HEK293 (cell line): ENCODE measurements around the gene TBC1D17.

Source experiments
- FEZF1 ChIP-seq: fragments of 450-650 bp; formaldehyde crosslinking; IDR thresholded peaks from 2 replicates; pipeline ENCODE4 v1.5.1; 2016; ENCODE audit warnings: missing biosample characterization, missing genetic modification characterization
- HOXA7 ChIP-seq: sonication (generic); formaldehyde crosslinking; IDR thresholded peaks from 2 replicates; pipeline ENCODE4 v1.8.1; 2022; ENCODE audit warnings: missing genetic modification reagents, borderline replicate concordance
- HOXC10 ChIP-seq: sonication (generic); formaldehyde crosslinking; IDR thresholded peaks from 2 replicates; pipeline ENCODE4 v1.8.1; 2023; ENCODE audit warnings: mild to moderate bottlenecking, missing genetic modification reagents
- KLF8 ChIP-seq: fragments of 450-650 bp; formaldehyde crosslinking; IDR thresholded peaks from 2 replicates; pipeline ENCODE4 v1.5.1; 2016; ENCODE audit warnings: missing biosample characterization, missing genetic modification characterization
- MEIS1 ChIP-seq: sonication (generic); formaldehyde crosslinking; IDR thresholded peaks from 2 replicates; pipeline ENCODE4 v1.8.1; 2022; ENCODE audit warnings: missing genetic modification reagents, mild to moderate bottlenecking, borderline replicate concordance
- SETDB1 ChIP-seq: IDR thresholded peaks from one replicate; pipeline ENCODE4 v1.6.1; 2017; ENCODE audit warnings: mild to moderate bottlenecking, low read length, moderate library complexity, mixed read lengths; ENCODE audit not compliant: insufficient read length
- ZBTB1 ChIP-seq: fragments of 450-650 bp; formaldehyde crosslinking; IDR thresholded peaks from 2 replicates; pipeline ENCODE4 v1.5.1; 2016; ENCODE audit warnings: missing biosample characterization, missing genetic modification characterization
- ZBTB17 ChIP-seq: fragments of 450-650 bp; formaldehyde crosslinking; IDR thresholded peaks from 2 replicates; pipeline ENCODE4 v1.5.1; 2016; ENCODE audit warnings: missing biosample characterization, missing genetic modification characterization
- ZBTB21 ChIP-seq: fragments of 450-650 bp; formaldehyde crosslinking; IDR thresholded peaks from 2 replicates; pipeline ENCODE4 v1.5.1; 2017; ENCODE audit warnings: missing biosample characterization, missing genetic modification characterization
- ZBTB6 ChIP-seq: fragments of 450-650 bp; formaldehyde crosslinking; IDR thresholded peaks from 2 replicates; pipeline ENCODE4 v1.5.1; 2017; ENCODE audit warnings: missing biosample characterization, missing genetic modification characterization
- ZFP41 ChIP-seq: fragments of 450-650 bp; formaldehyde crosslinking; IDR thresholded peaks from 2 replicates; pipeline ENCODE4 v1.5.1; 2016; ENCODE audit warnings: missing biosample characterization, missing genetic modification characterization, borderline replicate concordance
- ZNF184 ChIP-seq: fragments of 450-650 bp; IDR thresholded peaks from 2 replicates; pipeline ENCODE4 v1.5.1; 2018; ENCODE audit warnings: missing biosample characterization, mild to moderate bottlenecking, missing genetic modification characterization
- ZNF2 ChIP-seq: fragments of 450-650 bp; formaldehyde crosslinking; IDR thresholded peaks from 2 replicates; pipeline ENCODE4 v1.5.1; 2016; ENCODE audit warnings: missing biosample characterization, missing genetic modification characterization
- ZNF202 ChIP-seq: fragments of 450-650 bp; formaldehyde crosslinking; IDR thresholded peaks from 2 replicates; pipeline ENCODE4 v1.5.1; 2016; ENCODE audit warnings: missing biosample characterization, missing genetic modification characterization, borderline replicate concordance
- ZNF23 ChIP-seq: fragments of 450-650 bp; formaldehyde crosslinking; IDR thresholded peaks from 2 replicates; pipeline ENCODE4 v1.5.1; 2016; ENCODE audit warnings: missing biosample characterization, missing genetic modification characterization, borderline replicate concordance
- ZNF239 ChIP-seq: fragments of 450-650 bp; formaldehyde crosslinking; IDR thresholded peaks from 2 replicates; pipeline ENCODE4 v1.5.1; 2016; ENCODE audit warnings: missing biosample characterization, missing genetic modification characterization
- ZNF302 ChIP-seq: fragments of 450-650 bp; formaldehyde crosslinking; IDR thresholded peaks from 2 replicates; pipeline ENCODE4 v1.5.1; 2016; ENCODE audit warnings: missing biosample characterization, missing genetic modification characterization, low read depth
- ZNF311 ChIP-seq: fragments of 450-650 bp; formaldehyde crosslinking; IDR thresholded peaks from 2 replicates; pipeline ENCODE4 v1.5.1; 2017; ENCODE audit warnings: missing biosample characterization, missing genetic modification characterization, borderline replicate concordance
- ZNF324 ChIP-seq: fragments of 450-650 bp; formaldehyde crosslinking; IDR thresholded peaks from 2 replicates; pipeline ENCODE4 v1.5.1; 2016; ENCODE audit warnings: missing biosample characterization, missing genetic modification characterization
- ZNF510 ChIP-seq: fragments of 450-650 bp; formaldehyde crosslinking; IDR thresholded peaks from 2 replicates; pipeline ENCODE4 v1.5.1; 2018; ENCODE audit warnings: mild to moderate bottlenecking, missing genetic modification characterization, missing biosample characterization; ENCODE audit not compliant: insufficient replicate concordance
- ZNF530 ChIP-seq: fragments of 450-650 bp; formaldehyde crosslinking; IDR thresholded peaks from 2 replicates; pipeline ENCODE4 v1.5.1; 2016; ENCODE audit warnings: low read depth, missing biosample characterization, missing genetic modification characterization
- ZNF623 ChIP-seq: fragments of 450-650 bp; formaldehyde crosslinking; IDR thresholded peaks from 2 replicates; pipeline ENCODE4 v1.5.1; 2016; ENCODE audit warnings: missing biosample characterization, missing genetic modification characterization
- ZNF677 ChIP-seq: fragments of 450-650 bp; IDR thresholded peaks from 2 replicates; pipeline ENCODE4 v1.5.0; 2018; ENCODE audit warnings: missing biosample characterization, mild to moderate bottlenecking, missing genetic modification characterization, moderate library complexity
- ZNF776 ChIP-seq: fragments of 450-650 bp; formaldehyde crosslinking; IDR thresholded peaks from 2 replicates; pipeline ENCODE4 v1.5.0; 2017; ENCODE audit warnings: missing biosample characterization, missing genetic modification characterization, borderline replicate concordance
- TF ChIP-seq, protein P1 (sequence below): fragments of 450-650 bp; formaldehyde crosslinking; IDR thresholded peaks from 2 replicates; pipeline ENCODE4 v1.5.1; 2016; ENCODE audit warnings: missing biosample characterization, missing genetic modification characterization
- TF ChIP-seq, protein P2 (sequence below): fragments of 450-650 bp; formaldehyde crosslinking; IDR thresholded peaks from 2 replicates; pipeline ENCODE4 v1.5.1; 2017; ENCODE audit warnings: missing biosample characterization, missing genetic modification characterization
- TF ChIP-seq, protein P3 (sequence below): fragments of 450-650 bp; formaldehyde crosslinking; IDR thresholded peaks from 2 replicates; pipeline ENCODE4 v1.5.1; 2016; ENCODE audit warnings: missing biosample characterization, missing genetic modification characterization
- TF ChIP-seq, protein P4 (sequence below): fragments of 450-650 bp; formaldehyde crosslinking; optimal IDR thresholded peaks from 2 replicates; pipeline ENCODE3; 2016; ENCODE audit warnings: missing biosample characterization, mild to moderate bottlenecking, missing genetic modification characterization
- TF ChIP-seq, protein P5 (sequence below): fragments of 450-650 bp; formaldehyde crosslinking; IDR thresholded peaks from 2 replicates; pipeline ENCODE4; 2016; ENCODE audit warnings: missing biosample characterization, missing genetic modification characterization
- TF ChIP-seq, protein P6 (sequence below): fragments of 450-650 bp; formaldehyde crosslinking; IDR thresholded peaks from 2 replicates; pipeline ENCODE4 v1.5.1; 2017; ENCODE audit warnings: missing biosample characterization, missing genetic modification characterization

The TBC1D17 gene

GRCh38 chr19:49866933-49867782, 10.3 kb upstream of the TBC1D17 start, which contains the start of gene PNKP (continued):
- no peak for TF ChIP-seq ZNF239 (tag by site-specific recombination)
- peak; percentile 97 for TF ChIP-seq ZBTB6 (tag by site-specific recombination)
- no peak for TF ChIP-seq ZNF302 (tag by site-specific recombination)
- TF ChIP-seq ZBTB1 (tag by site-specific recombination), result no peak
- TF ChIP-seq ZNF530 (tag by site-specific recombination), result no peak
- no peak for TF ChIP-seq ZFP41 (tag by site-specific recombination)
- no peak for TF ChIP-seq SETDB1
- no peak for TF ChIP-seq ZNF677 (tag by site-specific recombination)
- TF ChIP-seq ZNF623 (tag by site-specific recombination), result no peak
- TF ChIP-seq ZBTB21 (tag by site-specific recombination), result no peak; the same call in 1 of the 2 replicates
- no peak for TF ChIP-seq ZNF776 (tag by site-specific recombination)
- TF ChIP-seq, protein P1, sequence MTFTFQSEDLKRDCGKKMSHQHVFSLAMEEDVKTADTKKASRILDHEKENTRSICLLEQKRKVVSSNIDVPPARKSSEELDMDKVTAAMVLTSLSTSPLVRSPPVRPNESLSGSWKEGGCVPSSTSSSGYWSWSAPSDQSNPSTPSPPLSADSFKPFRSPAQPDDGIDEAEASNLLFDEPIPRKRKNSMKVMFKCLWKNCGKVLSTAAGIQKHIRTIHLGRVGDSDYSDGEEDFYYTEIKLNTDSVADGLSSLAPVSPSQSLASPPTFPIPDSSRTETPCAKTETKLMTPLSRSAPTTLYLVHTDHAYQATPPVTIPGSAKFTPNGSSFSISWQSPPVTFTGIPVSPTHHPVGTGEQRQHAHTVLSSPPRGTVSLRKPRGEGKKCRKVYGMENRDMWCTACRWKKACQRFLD (tag by site-specific recombination), result peak; percentile 78
- peak; percentile 59; the same call in 1 of the 2 replicates for TF ChIP-seq ZNF2
- TF ChIP-seq, protein P2, sequence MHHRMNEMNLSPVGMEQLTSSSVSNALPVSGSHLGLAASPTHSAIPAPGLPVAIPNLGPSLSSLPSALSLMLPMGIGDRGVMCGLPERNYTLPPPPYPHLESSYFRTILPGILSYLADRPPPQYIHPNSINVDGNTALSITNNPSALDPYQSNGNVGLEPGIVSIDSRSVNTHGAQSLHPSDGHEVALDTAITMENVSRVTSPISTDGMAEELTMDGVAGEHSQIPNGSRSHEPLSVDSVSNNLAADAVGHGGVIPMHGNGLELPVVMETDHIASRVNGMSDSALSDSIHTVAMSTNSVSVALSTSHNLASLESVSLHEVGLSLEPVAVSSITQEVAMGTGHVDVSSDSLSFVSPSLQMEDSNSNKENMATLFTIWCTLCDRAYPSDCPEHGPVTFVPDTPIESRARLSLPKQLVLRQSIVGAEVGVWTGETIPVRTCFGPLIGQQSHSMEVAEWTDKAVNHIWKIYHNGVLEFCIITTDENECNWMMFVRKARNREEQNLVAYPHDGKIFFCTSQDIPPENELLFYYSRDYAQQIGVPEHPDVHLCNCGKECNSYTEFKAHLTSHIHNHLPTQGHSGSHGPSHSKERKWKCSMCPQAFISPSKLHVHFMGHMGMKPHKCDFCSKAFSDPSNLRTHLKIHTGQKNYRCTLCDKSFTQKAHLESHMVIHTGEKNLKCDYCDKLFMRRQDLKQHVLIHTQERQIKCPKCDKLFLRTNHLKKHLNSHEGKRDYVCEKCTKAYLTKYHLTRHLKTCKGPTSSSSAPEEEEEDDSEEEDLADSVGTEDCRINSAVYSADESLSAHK, result no peak
- no peak for TF ChIP-seq HOXC10
- TF ChIP-seq ZNF311 (tag by site-specific recombination), result no peak
- TF ChIP-seq ZBTB17 (tag by site-specific recombination), result peak; percentile 80
- TF ChIP-seq, protein P3, sequence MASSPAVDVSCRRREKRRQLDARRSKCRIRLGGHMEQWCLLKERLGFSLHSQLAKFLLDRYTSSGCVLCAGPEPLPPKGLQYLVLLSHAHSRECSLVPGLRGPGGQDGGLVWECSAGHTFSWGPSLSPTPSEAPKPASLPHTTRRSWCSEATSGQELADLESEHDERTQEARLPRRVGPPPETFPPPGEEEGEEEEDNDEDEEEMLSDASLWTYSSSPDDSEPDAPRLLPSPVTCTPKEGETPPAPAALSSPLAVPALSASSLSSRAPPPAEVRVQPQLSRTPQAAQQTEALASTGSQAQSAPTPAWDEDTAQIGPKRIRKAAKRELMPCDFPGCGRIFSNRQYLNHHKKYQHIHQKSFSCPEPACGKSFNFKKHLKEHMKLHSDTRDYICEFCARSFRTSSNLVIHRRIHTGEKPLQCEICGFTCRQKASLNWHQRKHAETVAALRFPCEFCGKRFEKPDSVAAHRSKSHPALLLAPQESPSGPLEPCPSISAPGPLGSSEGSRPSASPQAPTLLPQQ, result peak; percentile 59
- no peak for TF ChIP-seq ZNF23 (tag by site-specific recombination)
- no peak for TF ChIP-seq HOXA7 (CRISPR knock-in tag)
- TF ChIP-seq KLF8 (tag by site-specific recombination), result peak; percentile 94
- TF ChIP-seq MEIS1 (CRISPR knock-in tag), result no peak
- TF ChIP-seq, protein P4, sequence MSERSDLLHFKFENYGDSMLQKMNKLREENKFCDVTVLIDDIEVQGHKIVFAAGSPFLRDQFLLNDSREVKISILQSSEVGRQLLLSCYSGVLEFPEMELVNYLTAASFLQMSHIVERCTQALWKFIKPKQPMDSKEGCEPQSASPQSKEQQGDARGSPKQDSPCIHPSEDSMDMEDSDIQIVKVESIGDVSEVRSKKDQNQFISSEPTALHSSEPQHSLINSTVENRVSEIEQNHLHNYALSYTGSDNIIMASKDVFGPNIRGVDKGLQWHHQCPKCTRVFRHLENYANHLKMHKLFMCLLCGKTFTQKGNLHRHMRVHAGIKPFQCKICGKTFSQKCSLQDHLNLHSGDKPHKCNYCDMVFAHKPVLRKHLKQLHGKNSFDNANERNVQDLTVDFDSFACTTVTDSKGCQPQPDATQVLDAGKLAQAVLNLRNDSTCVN (tag by site-specific recombination), result peak; percentile 60
- no peak for TF ChIP-seq ZNF202 (tag by site-specific recombination)
- TF ChIP-seq ZNF324 (tag by site-specific recombination), result no peak
- TF ChIP-seq, protein P5, sequence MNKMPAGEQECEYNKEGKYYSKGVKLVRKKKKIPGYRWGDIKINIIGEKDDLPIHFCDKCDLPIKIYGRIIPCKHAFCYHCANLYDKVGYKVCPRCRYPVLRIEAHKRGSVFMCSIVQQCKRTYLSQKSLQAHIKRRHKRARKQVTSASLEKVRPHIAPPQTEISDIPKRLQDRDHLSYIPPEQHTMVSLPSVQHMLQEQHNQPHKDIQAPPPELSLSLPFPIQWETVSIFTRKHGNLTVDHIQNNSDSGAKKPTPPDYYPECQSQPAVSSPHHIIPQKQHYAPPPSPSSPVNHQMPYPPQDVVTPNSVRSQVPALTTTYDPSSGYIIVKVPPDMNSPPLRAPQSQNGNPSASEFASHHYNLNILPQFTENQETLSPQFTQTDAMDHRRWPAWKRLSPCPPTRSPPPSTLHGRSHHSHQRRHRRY (tag by site-specific recombination), result no peak
- no peak for TF ChIP-seq ZNF510 (tag by site-specific recombination)
- TF ChIP-seq, protein P6, sequence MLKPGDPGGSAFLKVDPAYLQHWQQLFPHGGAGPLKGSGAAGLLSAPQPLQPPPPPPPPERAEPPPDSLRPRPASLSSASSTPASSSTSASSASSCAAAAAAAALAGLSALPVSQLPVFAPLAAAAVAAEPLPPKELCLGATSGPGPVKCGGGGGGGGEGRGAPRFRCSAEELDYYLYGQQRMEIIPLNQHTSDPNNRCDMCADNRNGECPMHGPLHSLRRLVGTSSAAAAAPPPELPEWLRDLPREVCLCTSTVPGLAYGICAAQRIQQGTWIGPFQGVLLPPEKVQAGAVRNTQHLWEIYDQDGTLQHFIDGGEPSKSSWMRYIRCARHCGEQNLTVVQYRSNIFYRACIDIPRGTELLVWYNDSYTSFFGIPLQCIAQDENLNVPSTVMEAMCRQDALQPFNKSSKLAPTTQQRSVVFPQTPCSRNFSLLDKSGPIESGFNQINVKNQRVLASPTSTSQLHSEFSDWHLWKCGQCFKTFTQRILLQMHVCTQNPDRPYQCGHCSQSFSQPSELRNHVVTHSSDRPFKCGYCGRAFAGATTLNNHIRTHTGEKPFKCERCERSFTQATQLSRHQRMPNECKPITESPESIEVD (tag by site-specific recombination), result no peak
- TF ChIP-seq FEZF1 (tag by site-specific recombination), result no peak
- TF ChIP-seq ZNF184, result no peak
